ENCODE measurements around the gene SLC38A11. TPM values are rescaled to one million over a fixed set of nuclear protein-coding genes. Genes with fewer than 3 reads are reported as not detected.
"Not testable (repeated sequence)": the region's sequence is repeated elsewhere in the genome, so short reads cannot be mapped to it uniquely, and the experiment has no call there.

The SLC38A11 gene
- polyA plus RNA-seq, 1 donor (not counting 4 experiments of a cell fraction or from before 2014, with no cell fraction given) = not detected

DNA sequence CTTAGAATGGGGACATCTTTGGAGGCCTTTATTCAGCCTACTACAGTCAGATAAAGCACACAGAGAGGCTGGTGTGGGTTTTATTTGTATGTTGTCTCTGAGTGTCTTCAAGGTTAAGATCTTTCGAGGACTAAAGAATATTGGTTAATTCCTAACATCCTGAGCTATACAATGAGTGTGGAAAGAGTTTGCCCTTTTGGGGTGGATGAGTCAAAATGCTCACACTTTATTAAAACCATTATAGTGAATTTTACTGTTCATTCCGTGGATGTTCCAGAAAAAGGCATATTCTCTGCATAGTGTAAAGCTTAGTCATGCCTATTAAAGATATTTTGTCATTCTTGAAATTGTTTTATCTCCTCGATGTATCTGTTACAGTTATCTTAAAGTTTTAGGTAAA lies 29.1 kb upstream of the SLC38A11 start:
- Histone ChIP-seq H3K79me2 (ENCODE audit: control insufficient read depth, insufficient read depth, low read length) (no peaks in the 10 kb centered on the region), H2AFZ (ENCODE audit: control insufficient read depth, low read length) (peak overlapping the region; percentile 12), H4K20me1 (ENCODE audit: control insufficient read depth, extremely low read depth, insufficient read depth, low read length) (no peaks in the 10 kb centered on the region), H3K9me3 (ENCODE audit: control insufficient read depth, low read depth, low read length) (no peaks in the 10 kb centered on the region), H3K4me1 (ENCODE audit: control insufficient read depth, extremely low read depth, insufficient read depth, low read length) (peaks cover 20% of the 10 kb centered on the region), H3K9ac (ENCODE audit: control insufficient read depth, extremely low read depth, insufficient read depth, low read length) (no peak overlapping the region), H3K4me2 (ENCODE audit: control insufficient read depth, extremely low read depth, insufficient read depth, low read depth, low read length) (no peak overlapping the region), H3K27ac (ENCODE audit: control insufficient read depth, insufficient read depth, low read length) (no peak overlapping the region), H3K27me3 (ENCODE audit: control insufficient read depth, extremely low read depth, insufficient read depth, low read length) (no peaks in the 10 kb centered on the region), H3K9me1 (ENCODE audit: control insufficient read depth, extremely low read depth, insufficient read depth, low read length) (no peaks in the 10 kb centered on the region), H3K36me3 (ENCODE audit: control insufficient read depth in 2 of 2, extremely low read depth in 1 of 2, insufficient read depth in 2 of 2, low read length in 2 of 2) (no peaks in the 10 kb centered on the region), H3K4me3 (ENCODE audit: control insufficient read depth in 2 of 3, extremely low read depth in 1 of 3, insufficient read depth in 2 of 3, low read depth in 1 of 3, low read length in 3 of 3) (no peak overlapping the region)
- no peak for TF ChIP-seq EZH2 (IDR thresholded peaks at IDR 0.05; ENCODE audit: low read length)
- TF ChIP-seq, protein P1, sequence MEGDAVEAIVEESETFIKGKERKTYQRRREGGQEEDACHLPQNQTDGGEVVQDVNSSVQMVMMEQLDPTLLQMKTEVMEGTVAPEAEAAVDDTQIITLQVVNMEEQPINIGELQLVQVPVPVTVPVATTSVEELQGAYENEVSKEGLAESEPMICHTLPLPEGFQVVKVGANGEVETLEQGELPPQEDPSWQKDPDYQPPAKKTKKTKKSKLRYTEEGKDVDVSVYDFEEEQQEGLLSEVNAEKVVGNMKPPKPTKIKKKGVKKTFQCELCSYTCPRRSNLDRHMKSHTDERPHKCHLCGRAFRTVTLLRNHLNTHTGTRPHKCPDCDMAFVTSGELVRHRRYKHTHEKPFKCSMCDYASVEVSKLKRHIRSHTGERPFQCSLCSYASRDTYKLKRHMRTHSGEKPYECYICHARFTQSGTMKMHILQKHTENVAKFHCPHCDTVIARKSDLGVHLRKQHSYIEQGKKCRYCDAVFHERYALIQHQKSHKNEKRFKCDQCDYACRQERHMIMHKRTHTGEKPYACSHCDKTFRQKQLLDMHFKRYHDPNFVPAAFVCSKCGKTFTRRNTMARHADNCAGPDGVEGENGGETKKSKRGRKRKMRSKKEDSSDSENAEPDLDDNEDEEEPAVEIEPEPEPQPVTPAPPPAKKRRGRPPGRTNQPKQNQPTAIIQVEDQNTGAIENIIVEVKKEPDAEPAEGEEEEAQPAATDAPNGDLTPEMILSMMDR (optimal IDR thresholded peaks at IDR 0.05 in 1 of 3, IDR thresholded peaks at IDR 0.05 in 1 of 3, conservative IDR thresholded peaks at IDR 0.05 in 1 of 3; ENCODE audit: extremely low read depth in 1 of 3, insufficient read depth in 2 of 3, low read length in 3 of 3) = no peak
- no peak for FAIRE-seq
- dilution Hi-C loops (cut with MboI; ENCODE audit: extremely low pct_ligation_motif_present, low sequenced_read_pairs) = no loop called here
- no peak for DNase-seq (ENCODE audit: low read depth, low spot score)

DNA sequence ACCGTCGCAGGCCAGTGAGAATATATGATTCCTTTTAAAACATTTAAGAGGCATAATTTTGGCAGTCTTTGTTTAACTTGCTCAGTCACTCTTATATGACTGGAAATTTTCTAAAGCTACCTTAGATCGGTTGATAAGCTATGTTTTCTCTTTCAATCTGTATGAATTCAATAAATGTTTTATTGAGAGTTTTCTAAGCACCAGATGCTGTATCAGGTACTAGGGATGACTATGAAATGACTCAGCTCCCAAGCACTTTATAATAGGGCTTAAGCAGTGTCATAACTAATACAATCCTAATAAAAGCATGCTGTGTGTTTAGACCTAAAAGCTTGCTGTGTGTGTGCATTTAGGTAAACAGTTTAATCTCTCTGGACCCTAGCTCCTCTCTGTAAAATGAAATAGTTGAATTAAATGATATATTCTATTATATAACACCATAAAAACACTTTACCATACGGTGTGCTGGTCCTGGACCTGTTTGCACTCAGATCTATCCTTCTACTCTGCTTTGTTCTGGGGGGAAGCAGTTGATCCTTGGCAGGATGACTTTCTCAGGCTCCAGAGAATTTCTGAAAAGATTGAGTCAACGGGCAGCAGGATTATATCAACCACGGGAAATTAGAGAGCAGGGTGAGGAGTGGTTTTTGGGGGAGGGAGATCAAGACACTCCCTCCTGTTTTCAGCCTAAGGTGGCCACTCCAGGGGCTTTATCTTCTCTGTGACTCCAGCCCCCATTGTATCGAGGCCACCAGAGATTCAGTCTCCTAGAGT lies 26.1 kb upstream of the SLC38A11 start:
- Histone ChIP-seq H3K4me1 (ENCODE audit: control insufficient read depth, extremely low read depth, insufficient read depth, low read length) (peaks cover 20% of the 10 kb centered on the region), H3K4me2 (ENCODE audit: control insufficient read depth, extremely low read depth, insufficient read depth, low read depth, low read length) (peak overlapping the region; percentile 54), H3K9ac (ENCODE audit: control insufficient read depth, extremely low read depth, insufficient read depth, low read length) (peak overlapping the region; percentile 9), H4K20me1 (ENCODE audit: control insufficient read depth, extremely low read depth, insufficient read depth, low read length) (no peaks in the 10 kb centered on the region), H3K4me3 (ENCODE audit: control insufficient read depth in 2 of 3, extremely low read depth in 1 of 3, insufficient read depth in 2 of 3, low read depth in 1 of 3, low read length in 3 of 3) (no peak overlapping the region), H3K9me1 (ENCODE audit: control insufficient read depth, extremely low read depth, insufficient read depth, low read length) (no peaks in the 10 kb centered on the region), H3K27ac (ENCODE audit: control insufficient read depth, insufficient read depth, low read length) (peak overlapping the region; percentile 59), H2AFZ (ENCODE audit: control insufficient read depth, low read length) (peak overlapping the region; percentile 10), H3K36me3 (ENCODE audit: control insufficient read depth in 2 of 2, extremely low read depth in 1 of 2, insufficient read depth in 2 of 2, low read length in 2 of 2) (no peaks in the 10 kb centered on the region), H3K9me3 (ENCODE audit: control insufficient read depth, low read depth, low read length) (no peaks in the 10 kb centered on the region), H3K27me3 (ENCODE audit: control insufficient read depth, extremely low read depth, insufficient read depth, low read length) (no peaks in the 10 kb centered on the region), H3K79me2 (ENCODE audit: control insufficient read depth, insufficient read depth, low read length) (no peaks in the 10 kb centered on the region)
- dilution Hi-C loops (cut with MboI; ENCODE audit: extremely low pct_ligation_motif_present, low sequenced_read_pairs) = no loop called here
- FAIRE-seq = peak; percentile 73
- no peak for TF ChIP-seq EZH2 (IDR thresholded peaks at IDR 0.05; ENCODE audit: low read length)
- TF ChIP-seq, protein P1 (optimal IDR thresholded peaks at IDR 0.05 in 1 of 3, IDR thresholded peaks at IDR 0.05 in 1 of 3, conservative IDR thresholded peaks at IDR 0.05 in 1 of 3; ENCODE audit: extremely low read depth in 1 of 3, insufficient read depth in 2 of 3, low read length in 3 of 3) = no peak
- no peak for DNase-seq (ENCODE audit: low read depth, low spot score)

DNA sequence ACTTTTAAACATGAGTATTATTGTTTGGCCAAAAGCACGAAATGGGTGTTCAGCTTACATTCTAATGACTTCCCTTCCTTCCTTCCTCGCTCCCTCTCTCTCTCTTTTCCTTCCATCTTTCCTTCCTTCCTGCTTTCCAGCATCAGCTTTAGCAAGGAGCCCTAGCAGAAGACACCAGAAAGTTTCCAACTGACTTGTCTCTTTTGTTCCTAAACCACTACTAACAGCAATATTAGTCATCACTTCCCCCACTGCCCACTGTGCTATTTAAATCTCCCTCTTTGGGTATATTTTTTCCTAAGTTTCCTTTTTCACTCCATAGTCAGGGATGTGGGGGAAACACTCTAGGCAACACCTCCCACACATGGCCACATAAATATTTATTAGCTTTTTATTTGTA lies 25.4 kb upstream of the SLC38A11 start:
- H3K4me2 ChIP-seq (ENCODE audit: control insufficient read depth, extremely low read depth, insufficient read depth, low read depth, low read length) = peak overlapping the region; percentile 54
- FAIRE-seq = peak; percentile 96

More for the DNA sequence above, 25.4 kb upstream of the SLC38A11 start:
- H2AFZ ChIP-seq (ENCODE audit: control insufficient read depth, low read length); H3K27me3 ChIP-seq (ENCODE audit: control insufficient read depth, extremely low read depth, insufficient read depth, low read length); H4K20me1 ChIP-seq (ENCODE audit: control insufficient read depth, extremely low read depth, insufficient read depth, low read length); DNase-seq (ENCODE audit: low read depth, low spot score); H3K36me3 ChIP-seq (ENCODE audit: control insufficient read depth in 2 of 2, extremely low read depth in 1 of 2, insufficient read depth in 2 of 2, low read length in 2 of 2); H3K9me3 ChIP-seq (ENCODE audit: control insufficient read depth, low read depth, low read length); H3K4me3 ChIP-seq (ENCODE audit: control insufficient read depth in 2 of 3, extremely low read depth in 1 of 3, insufficient read depth in 2 of 3, low read depth in 1 of 3, low read length in 3 of 3); H3K79me2 ChIP-seq (ENCODE audit: control insufficient read depth, insufficient read depth, low read length); H3K9me1 ChIP-seq (ENCODE audit: control insufficient read depth, extremely low read depth, insufficient read depth, low read length); H3K9ac ChIP-seq (ENCODE audit: control insufficient read depth, extremely low read depth, insufficient read depth, low read length); dilution Hi-C loops (cut with MboI; ENCODE audit: extremely low pct_ligation_motif_present, low sequenced_read_pairs): not testable (repeated sequence)
- Histone ChIP-seq H3K4me1 (ENCODE audit: control insufficient read depth, extremely low read depth, insufficient read depth, low read length) (peaks cover 20% of the 10 kb centered on the region), H3K27ac (ENCODE audit: control insufficient read depth, insufficient read depth, low read length) (peak overlapping the region; percentile 59)

All from keratinocyte (primary cell).